GM18526 (cell line): ENCODE results near the gene PIRT.

Experiments
- POLR2A ChIP-seq: IDR thresholded peaks from 3 replicates; pipeline ENCODE4 v1.6.1; 2011; ENCODE audit not compliant: insufficient read length; ENCODE audit errors: extremely low read depth

Gene PIRT

GRCh38 chr17:10836145-10836544 lies 1.7 kb downstream of the PIRT start:
- TF ChIP-seq POLR2A = no peak

- TF ChIP-seq POLR2A = no peak
Measured at GRCh38 chr17:10831696-10832095, 6.2 kb downstream of the PIRT start.

- TF ChIP-seq POLR2A = no peak
Measured at GRCh38 chr17:10827898-10828552, 9.9 kb downstream of the PIRT start.

- TF ChIP-seq POLR2A = no peak
Measured at GRCh38 chr17:10824874-10825273, 13.0 kb downstream of the PIRT start.

GRCh38 chr17:10821770-10822169 lies 16.1 kb downstream of the PIRT start:
- TF ChIP-seq POLR2A = no peak

GRCh38 chr17:10821054-10821453 lies 16.8 kb downstream of the PIRT start:
- no peak for TF ChIP-seq POLR2A

- TF ChIP-seq POLR2A = no peak
Measured at GRCh38 chr17:10815319-10815718, 22.6 kb downstream of the PIRT start.

- no peak for TF ChIP-seq POLR2A
Measured at GRCh38 chr17:10814075-10814474, 23.8 kb downstream of the PIRT start.

- no peak for TF ChIP-seq POLR2A
Measured at GRCh38 chr17:10812674-10813073, 25.2 kb downstream of the PIRT start.

GRCh38 chr17:10809605-10810004 lies 28.3 kb downstream of the PIRT start:
- TF ChIP-seq POLR2A = no peak

GRCh38 chr17:10807704-10808128 lies 30.2 kb downstream of the PIRT start:
- no peak for TF ChIP-seq POLR2A

- no peak for TF ChIP-seq POLR2A
Measured at GRCh38 chr17:10806545-10807262, 31.2 kb downstream of the PIRT start.

- no peak for TF ChIP-seq POLR2A
Measured at GRCh38 chr17:10805911-10806310, 32.0 kb downstream of the PIRT start.

GRCh38 chr17:10804546-10804945 lies 33.3 kb downstream of the PIRT start:
- no peak for TF ChIP-seq POLR2A

- no peak for TF ChIP-seq POLR2A
Measured at GRCh38 chr17:10803830-10804475, 33.9 kb downstream of the PIRT start, which contains the start of gene TMEM238L. TMEM238L (minus strand) TSS chr17:10804099; CDS start chr17:10803963, 136 bp downstream.

- TF ChIP-seq POLR2A = no peak
Measured at GRCh38 chr17:10803350-10803749, 34.5 kb downstream of the PIRT start.
